Measurements from ENCODE around the gene SIRT1.
A peak's percentile ranks its signal among the peaks of the same experiment; 100 is the strongest.

The SIRT1 gene

GRCh38 chr10:67883710-67884312, 645 bp upstream of the SIRT1 start:
- Histone ChIP-seq H3K4me1 (ENCODE audit: insufficient read depth, low read length) (no peaks in the 10 kb centered on the region), H3K9ac (ENCODE audit: low read depth, low read length) (peak overlapping the region; percentile 90), H3K9me3 (ENCODE audit: insufficient read depth, low read depth, low read length) (no peaks in the 10 kb centered on the region), H3K27ac (ENCODE audit: low read length) (peak overlapping the region; percentile 55), H3K4me3 (ENCODE audit: low read length) (peak overlapping the region; percentile 86), H3K36me3 (ENCODE audit: insufficient read depth, low read depth, low read length) (peaks cover 27% of the 10 kb centered on the region), H3K27me3 (ENCODE audit: insufficient read depth, low read length) (no peaks in the 10 kb centered on the region)

- H3K36me3 ChIP-seq (ENCODE audit: insufficient read depth, low read depth, low read length): peaks cover 40% of the 10 kb centered on the region
- H3K27me3 ChIP-seq (ENCODE audit: insufficient read depth, low read length): no peaks in the 10 kb centered on the region
- H3K4me1 ChIP-seq (ENCODE audit: insufficient read depth, low read length): no peaks in the 10 kb centered on the region
- no peak overlapping the region for H3K27ac ChIP-seq (ENCODE audit: low read length)
- H3K9me3 ChIP-seq (ENCODE audit: insufficient read depth, low read depth, low read length): no peaks in the 10 kb centered on the region
- peak overlapping the region; percentile 87 for H3K4me3 ChIP-seq (ENCODE audit: low read length)
- peak overlapping the region; percentile 88 for H3K9ac ChIP-seq (ENCODE audit: low read depth, low read length)
These were observed 600 bp downstream of the SIRT1 start for GRCh38 chr10:67884842-67885670.

GRCh38 chr10:67893637-67894036, 9.2 kb downstream of the SIRT1 start:
- H3K4me3 ChIP-seq (ENCODE audit: low read length): no peak overlapping the region
- peaks cover 98% of the 10 kb centered on the region for H3K36me3 ChIP-seq (ENCODE audit: insufficient read depth, low read depth, low read length)
- no peak overlapping the region for H3K9ac ChIP-seq (ENCODE audit: low read depth, low read length)
- no peaks in the 10 kb centered on the region for H3K4me1 ChIP-seq (ENCODE audit: insufficient read depth, low read length)
- H3K27ac ChIP-seq (ENCODE audit: low read length): no peak overlapping the region
- H3K27me3 ChIP-seq (ENCODE audit: insufficient read depth, low read length): no peaks in the 10 kb centered on the region
- H3K9me3 ChIP-seq (ENCODE audit: insufficient read depth, low read depth, low read length): no peaks in the 10 kb centered on the region

GRCh38 chr10:67903581-67903980, 19.1 kb downstream of the SIRT1 start:
- Histone ChIP-seq H3K4me3 (ENCODE audit: low read length) (no peak overlapping the region), H3K36me3 (ENCODE audit: insufficient read depth, low read depth, low read length) (peaks cover 96% of the 10 kb centered on the region), H3K27ac (ENCODE audit: low read length) (no peak overlapping the region), H3K4me1 (ENCODE audit: insufficient read depth, low read length) (no peaks in the 10 kb centered on the region), H3K9me3 (ENCODE audit: insufficient read depth, low read depth, low read length) (no peaks in the 10 kb centered on the region), H3K9ac (ENCODE audit: low read depth, low read length) (no peak overlapping the region), H3K27me3 (ENCODE audit: insufficient read depth, low read length) (no peaks in the 10 kb centered on the region)

- H3K27me3 ChIP-seq (ENCODE audit: insufficient read depth, low read length): no peaks in the 10 kb centered on the region
- H3K36me3 ChIP-seq (ENCODE audit: insufficient read depth, low read depth, low read length): peaks cover 95% of the 10 kb centered on the region
- no peaks in the 10 kb centered on the region for H3K4me1 ChIP-seq (ENCODE audit: insufficient read depth, low read length)
- H3K27ac ChIP-seq (ENCODE audit: low read length): no peak overlapping the region
- no peak overlapping the region for H3K9ac ChIP-seq (ENCODE audit: low read depth, low read length)
- H3K9me3 ChIP-seq (ENCODE audit: insufficient read depth, low read depth, low read length): no peaks in the 10 kb centered on the region
- H3K4me3 ChIP-seq (ENCODE audit: low read length): no peak overlapping the region
These were observed 28.0 kb downstream of the SIRT1 start for GRCh38 chr10:67912331-67912946.

GRCh38 chr10:67914777-67915340, 30.4 kb downstream of the SIRT1 start:
- H3K4me3 ChIP-seq (ENCODE audit: low read length): no peak overlapping the region
- H3K9me3 ChIP-seq (ENCODE audit: insufficient read depth, low read depth, low read length): no peaks in the 10 kb centered on the region
- peaks cover 82% of the 10 kb centered on the region for H3K36me3 ChIP-seq (ENCODE audit: insufficient read depth, low read depth, low read length)
- H3K27ac ChIP-seq (ENCODE audit: low read length): no peak overlapping the region
- H3K4me1 ChIP-seq (ENCODE audit: insufficient read depth, low read length): no peaks in the 10 kb centered on the region
- H3K27me3 ChIP-seq (ENCODE audit: insufficient read depth, low read length): no peaks in the 10 kb centered on the region
- no peak overlapping the region for H3K9ac ChIP-seq (ENCODE audit: low read depth, low read length)

- H3K4me1 ChIP-seq (ENCODE audit: insufficient read depth, low read length): no peaks in the 10 kb centered on the region
- no peak overlapping the region for H3K4me3 ChIP-seq (ENCODE audit: low read length)
- peaks cover 62% of the 10 kb centered on the region for H3K36me3 ChIP-seq (ENCODE audit: insufficient read depth, low read depth, low read length)
- H3K9ac ChIP-seq (ENCODE audit: low read depth, low read length): no peak overlapping the region
- H3K27ac ChIP-seq (ENCODE audit: low read length): no peak overlapping the region
- H3K9me3 ChIP-seq (ENCODE audit: insufficient read depth, low read depth, low read length): no peaks in the 10 kb centered on the region
- H3K27me3 ChIP-seq (ENCODE audit: insufficient read depth, low read length): no peaks in the 10 kb centered on the region
These were observed 32.7 kb downstream of the SIRT1 start for GRCh38 chr10:67917169-67917568.

- Histone ChIP-seq H3K9ac (ENCODE audit: low read depth, low read length) (no peak overlapping the region), H3K4me3 (ENCODE audit: low read length) (no peak overlapping the region), H3K9me3 (ENCODE audit: insufficient read depth, low read depth, low read length) (no peaks in the 10 kb centered on the region), H3K27me3 (ENCODE audit: insufficient read depth, low read length) (no peaks in the 10 kb centered on the region), H3K27ac (ENCODE audit: low read length) (no peak overlapping the region), H3K36me3 (ENCODE audit: insufficient read depth, low read depth, low read length) (peaks cover 61% of the 10 kb centered on the region), H3K4me1 (ENCODE audit: insufficient read depth, low read length) (no peaks in the 10 kb centered on the region)
These were observed 33.2 kb downstream of the SIRT1 start for GRCh38 chr10:67917679-67918078.

DNA sequence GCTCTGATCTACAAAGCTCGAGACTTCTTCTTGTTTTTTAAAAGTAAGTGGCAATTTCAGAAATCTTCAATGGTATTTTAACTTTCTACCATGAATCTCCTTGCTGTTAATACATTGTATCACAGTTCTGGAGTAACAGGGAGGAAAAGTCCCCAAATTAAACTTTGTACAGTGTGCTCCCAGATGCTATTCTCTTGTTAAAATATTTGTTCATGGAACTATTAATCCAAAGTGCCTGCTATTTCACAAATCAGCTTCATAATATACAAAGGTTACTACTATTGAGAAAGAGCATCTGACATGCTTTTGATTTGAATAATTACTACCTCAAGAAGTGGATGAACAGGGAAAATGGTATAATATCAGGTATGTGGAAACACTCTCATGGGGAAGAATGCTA, 36.6 kb downstream of the SIRT1 start:
- no peaks in the 10 kb centered on the region for H3K4me1 ChIP-seq (ENCODE audit: insufficient read depth, low read length)
- H3K9ac ChIP-seq (ENCODE audit: low read depth, low read length): no peak overlapping the region
- no peaks in the 10 kb centered on the region for H3K27me3 ChIP-seq (ENCODE audit: insufficient read depth, low read length)
- H3K36me3 ChIP-seq (ENCODE audit: insufficient read depth, low read depth, low read length): peaks cover 42% of the 10 kb centered on the region
- no peak overlapping the region for H3K4me3 ChIP-seq (ENCODE audit: low read length)
- H3K9me3 ChIP-seq (ENCODE audit: insufficient read depth, low read depth, low read length): no peaks in the 10 kb centered on the region
- no peak overlapping the region for H3K27ac ChIP-seq (ENCODE audit: low read length)

DNA sequence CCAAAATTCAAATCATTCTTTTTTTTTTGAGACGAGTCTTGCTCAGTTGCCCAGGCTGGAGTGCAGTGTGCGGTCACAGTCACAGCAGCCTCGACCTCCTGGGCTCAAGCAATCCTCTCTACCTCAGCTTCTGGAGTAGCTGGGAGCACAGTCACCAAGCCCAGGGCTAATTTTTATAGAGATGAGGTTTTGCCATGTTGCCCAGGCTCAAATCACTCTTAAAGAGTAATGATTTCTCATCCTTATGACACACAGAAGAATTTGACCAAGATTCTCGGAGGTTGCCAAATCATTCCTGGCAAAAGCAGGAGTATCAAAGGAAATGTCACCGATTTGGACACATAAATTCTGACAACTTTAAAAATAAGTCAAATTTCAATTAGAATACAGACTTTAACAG, 39.1 kb downstream of the SIRT1 start:
- Histone ChIP-seq H3K27ac (ENCODE audit: low read length) (no peak overlapping the region), H3K4me3 (ENCODE audit: low read length) (no peak overlapping the region), H3K36me3 (ENCODE audit: insufficient read depth, low read depth, low read length) (peaks cover 25% of the 10 kb centered on the region), H3K27me3 (ENCODE audit: insufficient read depth, low read length) (no peaks in the 10 kb centered on the region), H3K9me3 (ENCODE audit: insufficient read depth, low read depth, low read length) (no peaks in the 10 kb centered on the region), H3K4me1 (ENCODE audit: insufficient read depth, low read length) (no peaks in the 10 kb centered on the region), H3K9ac (ENCODE audit: low read depth, low read length) (no peak overlapping the region)

DNA sequence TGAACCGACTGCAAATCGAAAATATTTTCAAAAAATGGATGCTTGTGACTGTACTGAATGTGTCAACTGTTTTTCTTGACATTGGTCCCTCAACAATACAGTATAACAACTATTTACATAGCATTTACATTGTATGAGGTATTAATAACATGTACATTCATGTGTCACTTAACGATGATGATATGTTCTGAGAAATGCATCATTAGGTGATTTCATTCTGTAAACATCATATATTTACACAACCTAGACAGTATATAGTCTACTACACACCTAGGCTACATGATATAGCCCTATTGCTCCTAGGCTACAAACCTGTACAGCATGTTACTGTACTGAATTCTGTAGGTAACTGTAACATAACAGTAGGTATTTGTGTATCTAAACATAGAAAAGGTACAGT, 39.7 kb downstream of the SIRT1 start:
- no peaks in the 10 kb centered on the region for H3K27me3 ChIP-seq (ENCODE audit: insufficient read depth, low read length)
- no peak overlapping the region for H3K27ac ChIP-seq (ENCODE audit: low read length)
- no peaks in the 10 kb centered on the region for H3K4me1 ChIP-seq (ENCODE audit: insufficient read depth, low read length)
- H3K9ac ChIP-seq (ENCODE audit: low read depth, low read length): no peak overlapping the region
- H3K9me3 ChIP-seq (ENCODE audit: insufficient read depth, low read depth, low read length): no peaks in the 10 kb centered on the region
- no peak overlapping the region for H3K4me3 ChIP-seq (ENCODE audit: low read length)
- peaks cover 25% of the 10 kb centered on the region for H3K36me3 ChIP-seq (ENCODE audit: insufficient read depth, low read depth, low read length)

Data from iPS-20b (cell line).